Smooth muscle cell (in vitro differentiated cells): Measurements from ENCODE around the gene LYPD8. TPM values are rescaled to one million over a fixed set of nuclear protein-coding genes. Genes with fewer than 3 reads are reported as not detected.

Experiments
- DNase-seq: peaks from one replicate; lab custom pipeline; 2025; ENCODE audit not compliant: unreplicated experiment; lab: John Stamatoyannopoulos, UW
- H2AFZ ChIP-seq: fragments of 200-600 bp; sonication (generic); 2 replicates; pipeline ENCODE4 v1.6.0; 2016; ENCODE audit warnings: antibody characterized with exemption, low read depth, mild to moderate bottlenecking
- H3F3A ChIP-seq: fragments of 200-600 bp; sonication (generic); 2 replicates; pipeline ENCODE4 v1.6.0; 2017; ENCODE audit warnings: antibody characterized with exemption, low read depth
- H3K27ac ChIP-seq: fragments of 200-600 bp; sonication (generic); 2 replicates; pipeline ENCODE4 v1.5.1; 2016; ENCODE audit warnings: low read depth, mild to moderate bottlenecking
- H3K27me3 ChIP-seq: fragments of 200-600 bp; sonication (generic); 2 replicates; pipeline ENCODE4 v1.6.1; 2016; ENCODE audit warnings: low read depth, mild to moderate bottlenecking
- H3K36me3 ChIP-seq: fragments of 200-600 bp; sonication (generic); 2 replicates; pipeline ENCODE4 v1.5.1; 2016; ENCODE audit warnings: low read depth
- H3K4me1 ChIP-seq: fragments of 200-600 bp; sonication (generic); 2 replicates; pipeline ENCODE4 v1.5.1; 2016; ENCODE audit warnings: low read depth
- H3K4me2 ChIP-seq: fragments of 200-600 bp; sonication (generic); 2 replicates; pipeline ENCODE4 v1.6.0; 2016; ENCODE audit warnings: mild to moderate bottlenecking
- H3K4me3 ChIP-seq: fragments of 200-600 bp; sonication (generic); 2 replicates; pipeline ENCODE4 v1.5.1; 2016; ENCODE audit warnings: mild to moderate bottlenecking
- H3K79me2 ChIP-seq: fragments of 200-600 bp; sonication (generic); 2 replicates; pipeline ENCODE4 v1.6.0; 2016; ENCODE audit warnings: low read depth, mild to moderate bottlenecking
- H3K9ac ChIP-seq: fragments of 200-600 bp; sonication (generic); 2 replicates; pipeline ENCODE4 v1.6.0; 2016; ENCODE audit warnings: low read depth
- H3K9me3 ChIP-seq: fragments of 200-600 bp; sonication (generic); replicated peaks from 2 replicates; pipeline ENCODE4 v1.5.1; 2016; ENCODE audit warnings: low read depth
- H4K20me1 ChIP-seq: fragments of 200-600 bp; sonication (generic); 2 replicates; pipeline ENCODE4 v1.6.0; 2016; ENCODE audit warnings: low read depth
- WGBS: methylation state at CpG from one replicate; pipeline ENCODE4 v1.1.7; 2016; ENCODE audit warnings: low lambda C conversion rate; 5-methylcytosine and 5-hydroxymethylcytosine counted together
- polyA plus RNA-seq: library from polyadenylated mRNA; unstranded; fragments of >200 nt; fragmentation: Nextera tagmentation; extraction: Ambion mirVana; gene quantifications from 2 replicates; pipeline ENCODE4 v1.2.1, GENCODE V29; 2016
- total RNA-seq: library from RNA; depleted of rRNA; stranded (reverse); fragments of >200 nt; gene quantifications from 2 replicates; pipeline ENCODE4 v1.2.3, GENCODE V29; 2014
- TF ChIP-seq, protein P1 (sequence below): fragments of 200-600 bp; sonication (generic); IDR thresholded peaks from 2 replicates; pipeline ENCODE4 v1.5.1; 2017; ENCODE audit warnings: borderline replicate concordance, mild to moderate bottlenecking, antibody characterized with exemption; ENCODE audit not compliant: insufficient read depth, poor library complexity, severe bottlenecking

LYPD8 gene
- total and polyA plus RNA-seq, 2 experiments from 2014 or later = not detected

- TF ChIP-seq, protein P1, sequence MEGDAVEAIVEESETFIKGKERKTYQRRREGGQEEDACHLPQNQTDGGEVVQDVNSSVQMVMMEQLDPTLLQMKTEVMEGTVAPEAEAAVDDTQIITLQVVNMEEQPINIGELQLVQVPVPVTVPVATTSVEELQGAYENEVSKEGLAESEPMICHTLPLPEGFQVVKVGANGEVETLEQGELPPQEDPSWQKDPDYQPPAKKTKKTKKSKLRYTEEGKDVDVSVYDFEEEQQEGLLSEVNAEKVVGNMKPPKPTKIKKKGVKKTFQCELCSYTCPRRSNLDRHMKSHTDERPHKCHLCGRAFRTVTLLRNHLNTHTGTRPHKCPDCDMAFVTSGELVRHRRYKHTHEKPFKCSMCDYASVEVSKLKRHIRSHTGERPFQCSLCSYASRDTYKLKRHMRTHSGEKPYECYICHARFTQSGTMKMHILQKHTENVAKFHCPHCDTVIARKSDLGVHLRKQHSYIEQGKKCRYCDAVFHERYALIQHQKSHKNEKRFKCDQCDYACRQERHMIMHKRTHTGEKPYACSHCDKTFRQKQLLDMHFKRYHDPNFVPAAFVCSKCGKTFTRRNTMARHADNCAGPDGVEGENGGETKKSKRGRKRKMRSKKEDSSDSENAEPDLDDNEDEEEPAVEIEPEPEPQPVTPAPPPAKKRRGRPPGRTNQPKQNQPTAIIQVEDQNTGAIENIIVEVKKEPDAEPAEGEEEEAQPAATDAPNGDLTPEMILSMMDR = no peak
- no peaks in the 10 kb centered on the region for H3F3A ChIP-seq
- H4K20me1 ChIP-seq = no peaks in the 10 kb centered on the region
- no peaks in the 10 kb centered on the region for H3K36me3 ChIP-seq
- H3K27ac ChIP-seq = no peak overlapping the region
- no peaks in the 10 kb centered on the region for H3K4me1 ChIP-seq
- no peaks in the 10 kb centered on the region for H3K9me3 ChIP-seq
- 50% methylated on average over 3 of the region's 3 CpGs for WGBS
- DNase-seq = no peak
- no peak overlapping the region for H3K9ac ChIP-seq
- no peak overlapping the region for H3K4me3 ChIP-seq
- H3K79me2 ChIP-seq = no peaks in the 10 kb centered on the region
- no peaks in the 10 kb centered on the region for H3K27me3 ChIP-seq
- no peak overlapping the region for H2AFZ ChIP-seq
- H3K4me2 ChIP-seq = no peak overlapping the region
Observed at GRCh38 chr1:248788327-248788726, 32.8 kb upstream of the LYPD8 start.

- no peaks in the 10 kb centered on the region for H3K27me3 ChIP-seq
- TF ChIP-seq, protein P1 = no peak
- no peaks in the 10 kb centered on the region for H4K20me1 ChIP-seq
- no peaks in the 10 kb centered on the region for H3K4me1 ChIP-seq
- H3K4me3 ChIP-seq = no peak overlapping the region
- no peak overlapping the region for H2AFZ ChIP-seq
- DNase-seq = no peak
- H3K9me3 ChIP-seq = no peaks in the 10 kb centered on the region
- WGBS = 81% methylated on average over 4 of the region's 4 CpGs
- no peaks in the 10 kb centered on the region for H3K79me2 ChIP-seq
- no peak overlapping the region for H3K9ac ChIP-seq
- no peak overlapping the region for H3K27ac ChIP-seq
- no peaks in the 10 kb centered on the region for H3K36me3 ChIP-seq
- no peak overlapping the region for H3K4me2 ChIP-seq
- H3F3A ChIP-seq = no peaks in the 10 kb centered on the region
Observed at GRCh38 chr1:248787430-248787829, 31.9 kb upstream of the LYPD8 start.

GRCh38 chr1:248786156-248786555, 30.6 kb upstream of the LYPD8 start:
- H3K79me2 ChIP-seq = no peaks in the 10 kb centered on the region
- no peak for DNase-seq
- no peaks in the 10 kb centered on the region for H3K9me3 ChIP-seq
- H3K4me1 ChIP-seq = no peaks in the 10 kb centered on the region
- TF ChIP-seq, protein P1 = no peak
- no peak overlapping the region for H3K9ac ChIP-seq
- no peak overlapping the region for H2AFZ ChIP-seq
- 76% methylated on average over 3 of the region's 3 CpGs for WGBS
- no peak overlapping the region for H3K4me3 ChIP-seq
- H3K27me3 ChIP-seq = no peaks in the 10 kb centered on the region
- no peaks in the 10 kb centered on the region for H4K20me1 ChIP-seq
- H3K4me2 ChIP-seq = no peak overlapping the region
- H3K27ac ChIP-seq = no peak overlapping the region
- no peaks in the 10 kb centered on the region for H3K36me3 ChIP-seq
- H3F3A ChIP-seq = no peaks in the 10 kb centered on the region

GRCh38 chr1:248783367-248783766, 27.8 kb upstream of the LYPD8 start:
- H3K36me3 ChIP-seq = no peaks in the 10 kb centered on the region
- TF ChIP-seq, protein P1 = no peak
- DNase-seq = no peak
- H3K79me2 ChIP-seq = no peaks in the 10 kb centered on the region
- H3K4me2 ChIP-seq = no peak overlapping the region
- no peaks in the 10 kb centered on the region for H3K27me3 ChIP-seq
- WGBS = 65% methylated on average over 3 of the region's 3 CpGs
- no peaks in the 10 kb centered on the region for H3F3A ChIP-seq
- H3K9ac ChIP-seq = no peak overlapping the region
- H2AFZ ChIP-seq = no peak overlapping the region
- no peaks in the 10 kb centered on the region for H3K9me3 ChIP-seq
- no peaks in the 10 kb centered on the region for H4K20me1 ChIP-seq
- H3K4me1 ChIP-seq = no peaks in the 10 kb centered on the region
- no peak overlapping the region for H3K4me3 ChIP-seq
- H3K27ac ChIP-seq = no peak overlapping the region
